Fibroblast of skin of abdomen (primary cell): Measurements from ENCODE around the gene ILF3.
"Not testable (repeated sequence)": the region's sequence is repeated elsewhere in the genome, so short reads cannot be mapped to it uniquely, and the experiment has no call there.

Experiments
- DNase-seq: peaks from one replicate; pipeline ENCODE4 v3.0.0-alpha.2; 2013

Gene ILF3

GRCh38 chr19:10675214-10675613, 21.1 kb downstream of the ILF3 start:
- DNase-seq: not testable (repeated sequence)

- DNase-seq: no peak
Observed at GRCh38 chr19:10677751-10678150, 23.6 kb downstream of the ILF3 start.

- no peak for DNase-seq
Observed at GRCh38 chr19:10678813-10679212, 24.7 kb downstream of the ILF3 start.

GRCh38 chr19:10679743-10680142, 25.6 kb downstream of the ILF3 start:
- DNase-seq: no peak

GRCh38 chr19:10680545-10681135, 26.5 kb downstream of the ILF3 start:
- no peak for DNase-seq

GRCh38 chr19:10681658-10682057, 27.5 kb downstream of the ILF3 start:
- DNase-seq: no peak

GRCh38 chr19:10682397-10683063, 28.4 kb downstream of the ILF3 start:
- no peak for DNase-seq

- no peak for DNase-seq
Observed at GRCh38 chr19:10683064-10683426, 28.9 kb downstream of the ILF3 start.

GRCh38 chr19:10683582-10683981, 29.4 kb downstream of the ILF3 start:
- DNase-seq: no peak

GRCh38 chr19:10685210-10685609, 31.1 kb downstream of the ILF3 start:
- DNase-seq: no peak

GRCh38 chr19:10686193-10686592, 32.0 kb downstream of the ILF3 start:
- no peak for DNase-seq

- no peak for DNase-seq
Observed at GRCh38 chr19:10686661-10687517, 32.7 kb downstream of the ILF3 start.

GRCh38 chr19:10687518-10688288, 33.6 kb downstream of the ILF3 start:
- DNase-seq: no peak

GRCh38 chr19:10688545-10689280, 34.6 kb downstream of the ILF3 start:
- no peak for DNase-seq

- DNase-seq: peak; percentile 48
Observed at GRCh38 chr19:10690341-10690781, 36.2 kb downstream of the ILF3 start.

GRCh38 chr19:10691178-10691881, 37.2 kb downstream of the ILF3 start:
- no peak for DNase-seq

- DNase-seq: no peak
Observed at GRCh38 chr19:10691883-10692282, 37.7 kb downstream of the ILF3 start.

- no peak for DNase-seq
Observed at GRCh38 chr19:10692673-10693264, 38.6 kb downstream of the ILF3 start.

GRCh38 chr19:10694706-10695307, 40.7 kb downstream of the ILF3 start:
- DNase-seq: no peak
